Measurements from ENCODE around the gene LRRC57.
A peak's percentile ranks its signal among the peaks of the same experiment; 100 is the strongest.

Gene LRRC57

GRCh38 chr15:42494998-42495360 is 53.6 kb downstream of the LRRC57 start:
- no peak overlapping the region for H2BK15ac ChIP-seq (ENCODE audit: low read length)
- H3K27me3 ChIP-seq (ENCODE audit: control insufficient read depth in 3 of 3, insufficient read depth in 3 of 3, low read depth in 1 of 3, low read length in 3 of 3) = no peaks in the 10 kb centered on the region
- peak overlapping the region; percentile 80 for H3K4me2 ChIP-seq (ENCODE audit: insufficient read depth, low read length, poor library complexity, severe bottlenecking)
- peak overlapping the region; percentile 73 to 82 for H3K4me3 ChIP-seq (ENCODE audit: low read length in 2 of 2)
- H3K23ac ChIP-seq (ENCODE audit: low read depth, low read length, poor library complexity) = no peak overlapping the region
- no peak overlapping the region for H3K14ac ChIP-seq (ENCODE audit: low read length)
- H2AFZ ChIP-seq (ENCODE audit: low read length) = peak overlapping the region; percentile 87
- H2AK5ac ChIP-seq (ENCODE audit: low read depth, low read length) = no peak overlapping the region
- no peaks in the 10 kb centered on the region for H3K9me3 ChIP-seq (replicated peaks in 1 of 2; ENCODE audit: control insufficient read depth in 2 of 2, insufficient read depth in 1 of 2, low read depth in 1 of 2, low read length in 2 of 2)
- H4K91ac ChIP-seq (ENCODE audit: low read depth, low read length, poor library complexity) = no peak overlapping the region
- H2BK12ac ChIP-seq (ENCODE audit: low read length) = no peak overlapping the region
- no peak overlapping the region for H4K8ac ChIP-seq (ENCODE audit: low read depth, low read length)
- no peak overlapping the region for H3K27ac ChIP-seq (replicated peaks; ENCODE audit: low read length)
- H3K36me3 ChIP-seq (replicated peaks in 1 of 2; ENCODE audit: control insufficient read depth in 2 of 2, insufficient read depth in 2 of 2, low read length in 2 of 2) = peaks cover 0 to 15% of the 10 kb centered on the region in 2 donors
- H3K79me1 ChIP-seq (ENCODE audit: low read depth, low read length) = no peaks in the 10 kb centered on the region
- no peak overlapping the region for H3K18ac ChIP-seq (ENCODE audit: low read length)
- H3K9ac ChIP-seq (ENCODE audit: low read depth, low read length, poor library complexity) = no peak overlapping the region
- no peak overlapping the region for H2BK5ac ChIP-seq (ENCODE audit: low read length)
- WGBS, 2 donors (ENCODE audit: extremely low coverage in 2 of 2, insufficient read length in 2 of 2, insufficient replicate concordance in 1 of 2) = no CpG with 5 or more reads among the region's 10 CpGs
- H2BK120ac ChIP-seq (ENCODE audit: low read depth, low read length) = no peak overlapping the region
- H3K4ac ChIP-seq (ENCODE audit: low read length) = no peak overlapping the region
- DNase-seq (ENCODE audit: low spot score) = peak; percentile 2
- peaks cover 3 to 5% of the 10 kb centered on the region in 2 donors for H3K4me1 ChIP-seq (ENCODE audit: control insufficient read depth in 2 of 2, insufficient read depth in 1 of 2, low read depth in 1 of 2, low read length in 2 of 2)

DNA sequence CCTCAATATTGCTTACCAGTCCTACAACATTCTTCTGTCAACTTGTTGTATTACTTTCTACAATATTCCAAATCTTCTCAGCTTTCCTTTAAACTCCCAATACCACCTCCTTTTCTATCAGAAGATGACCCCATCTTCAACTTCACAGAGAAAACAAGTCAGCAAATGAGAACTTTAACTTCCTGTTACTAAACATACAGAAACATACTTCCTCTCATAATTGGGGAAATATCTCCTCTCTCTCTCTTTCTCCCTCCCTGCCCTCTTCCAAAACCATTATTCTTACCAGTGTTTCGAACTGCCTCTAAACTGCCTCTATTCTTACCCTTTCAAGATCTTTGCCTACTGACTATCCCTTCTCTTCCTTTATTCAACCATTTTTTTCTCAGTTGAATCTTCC is 54.9 kb downstream of the LRRC57 start:
- no peak overlapping the region for H4K91ac ChIP-seq (ENCODE audit: low read depth, low read length, poor library complexity)
- H2BK5ac ChIP-seq (ENCODE audit: low read length) = no peak overlapping the region
- H3K4ac ChIP-seq (ENCODE audit: low read length) = no peak overlapping the region
- H3K18ac ChIP-seq (ENCODE audit: low read length) = no peak overlapping the region
- no peak overlapping the region for H2BK120ac ChIP-seq (ENCODE audit: low read depth, low read length)
- H2AK5ac ChIP-seq (ENCODE audit: low read depth, low read length) = no peak overlapping the region
- no peak overlapping the region for H3K27ac ChIP-seq (replicated peaks; ENCODE audit: low read length)
- no peak overlapping the region for H2BK12ac ChIP-seq (ENCODE audit: low read length)
- H3K36me3 ChIP-seq (replicated peaks in 1 of 2; ENCODE audit: control insufficient read depth in 2 of 2, insufficient read depth in 2 of 2, low read length in 2 of 2) = peaks cover 0 to 5% of the 10 kb centered on the region in 2 donors
- H3K23ac ChIP-seq (ENCODE audit: low read depth, low read length, poor library complexity) = no peak overlapping the region
- H3K9me3 ChIP-seq (replicated peaks in 1 of 2; ENCODE audit: control insufficient read depth in 2 of 2, insufficient read depth in 1 of 2, low read depth in 1 of 2, low read length in 2 of 2) = no peaks in the 10 kb centered on the region
- no peak for DNase-seq (ENCODE audit: low spot score)
- H4K8ac ChIP-seq (ENCODE audit: low read depth, low read length) = no peak overlapping the region
- no peaks in the 10 kb centered on the region for H3K27me3 ChIP-seq (ENCODE audit: control insufficient read depth in 3 of 3, insufficient read depth in 3 of 3, low read depth in 1 of 3, low read length in 3 of 3)
- H2AFZ ChIP-seq (ENCODE audit: low read length) = no peak overlapping the region
- H3K4me3 ChIP-seq (ENCODE audit: low read length in 2 of 2) = no peak overlapping the region
- H3K14ac ChIP-seq (ENCODE audit: low read length) = no peak overlapping the region
- no peak overlapping the region for H2BK15ac ChIP-seq (ENCODE audit: low read length)
- no peak overlapping the region for H3K9ac ChIP-seq (ENCODE audit: low read depth, low read length, poor library complexity)
- no CpG with 5 or more reads among the region's 1 CpG for WGBS, 2 donors (ENCODE audit: extremely low coverage in 2 of 2, insufficient read length in 2 of 2, insufficient replicate concordance in 1 of 2)
- H3K79me1 ChIP-seq (ENCODE audit: low read depth, low read length) = no peaks in the 10 kb centered on the region
- H3K4me1 ChIP-seq (ENCODE audit: control insufficient read depth in 2 of 2, insufficient read depth in 1 of 2, low read depth in 1 of 2, low read length in 2 of 2) = peaks cover 3 to 5% of the 10 kb centered on the region in 2 donors
- H3K4me2 ChIP-seq (ENCODE audit: insufficient read depth, low read length, poor library complexity, severe bottlenecking) = no peak overlapping the region

DNA sequence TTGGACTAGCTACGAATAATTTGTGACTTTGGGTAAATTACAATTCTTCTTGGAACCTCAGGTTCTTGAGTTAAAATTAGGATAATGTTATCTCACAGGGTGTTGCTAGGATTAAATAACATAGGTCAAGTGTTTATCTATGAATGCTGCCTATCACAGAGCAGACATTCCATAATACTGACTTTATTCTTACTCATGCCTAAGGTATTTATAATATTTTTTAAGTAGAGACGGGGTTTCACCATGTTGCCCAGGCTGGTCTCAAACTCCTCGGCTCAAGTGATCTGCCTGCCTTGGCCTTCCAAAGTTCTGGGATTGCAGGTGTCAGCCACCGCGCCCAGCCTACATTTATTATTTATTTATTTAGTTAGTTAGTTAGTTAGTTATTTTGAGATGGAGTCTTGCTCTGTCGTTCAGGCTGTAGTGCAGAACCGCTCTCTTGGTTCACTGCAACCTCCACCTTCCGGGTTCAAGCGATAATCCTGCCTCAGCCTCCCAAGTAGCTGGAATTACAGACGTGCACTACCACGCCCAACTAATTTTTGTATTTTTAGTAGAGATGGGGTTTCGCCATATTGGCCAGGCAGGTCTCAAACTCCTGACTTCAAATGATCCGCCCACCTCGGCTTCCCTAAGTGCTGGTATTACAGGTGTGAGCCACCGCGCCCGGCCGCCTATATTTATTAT is 56.9 kb downstream of the LRRC57 start:
- peak overlapping the region; percentile 96 for H2AFZ ChIP-seq (ENCODE audit: low read length)
- no peak overlapping the region for H3K4ac ChIP-seq (ENCODE audit: low read length)
- H3K27ac ChIP-seq (replicated peaks; ENCODE audit: low read length) = peak overlapping the region; percentile 45
- H3K23ac ChIP-seq (ENCODE audit: low read depth, low read length, poor library complexity) = no peak overlapping the region
- no peak overlapping the region for H2BK12ac ChIP-seq (ENCODE audit: low read length)
- no peak overlapping the region for H2AK5ac ChIP-seq (ENCODE audit: low read depth, low read length)
- no peaks in the 10 kb centered on the region for H3K27me3 ChIP-seq (ENCODE audit: control insufficient read depth in 3 of 3, insufficient read depth in 3 of 3, low read depth in 1 of 3, low read length in 3 of 3)
- H4K91ac ChIP-seq (ENCODE audit: low read depth, low read length, poor library complexity) = no peak overlapping the region
- H3K4me2 ChIP-seq (ENCODE audit: insufficient read depth, low read length, poor library complexity, severe bottlenecking) = peak overlapping the region; percentile 64
- no peak overlapping the region for H3K9ac ChIP-seq (ENCODE audit: low read depth, low read length, poor library complexity)
- H3K14ac ChIP-seq (ENCODE audit: low read length) = no peak overlapping the region
- H2BK5ac ChIP-seq (ENCODE audit: low read length) = no peak overlapping the region
- H2BK15ac ChIP-seq (ENCODE audit: low read length) = no peak overlapping the region
- peaks cover 3 to 5% of the 10 kb centered on the region in 2 donors for H3K4me1 ChIP-seq (ENCODE audit: control insufficient read depth in 2 of 2, insufficient read depth in 1 of 2, low read depth in 1 of 2, low read length in 2 of 2)
- WGBS, 2 donors (ENCODE audit: extremely low coverage in 2 of 2, insufficient read length in 2 of 2, insufficient replicate concordance in 1 of 2) = no CpG with 5 or more reads among the region's 18 CpGs
- H2BK120ac ChIP-seq (ENCODE audit: low read depth, low read length) = no peak overlapping the region
- H4K8ac ChIP-seq (ENCODE audit: low read depth, low read length) = no peak overlapping the region
- H3K79me1 ChIP-seq (ENCODE audit: low read depth, low read length) = peaks cover 2% of the 10 kb centered on the region
- peak overlapping the region in 1 of 2 donors; percentile 82 for H3K4me3 ChIP-seq (ENCODE audit: low read length in 2 of 2)
- no peak for DNase-seq (ENCODE audit: low spot score)
- no peak overlapping the region for H3K18ac ChIP-seq (ENCODE audit: low read length)
- H3K9me3 ChIP-seq (replicated peaks in 1 of 2; ENCODE audit: control insufficient read depth in 2 of 2, insufficient read depth in 1 of 2, low read depth in 1 of 2, low read length in 2 of 2) = no peaks in the 10 kb centered on the region
- no peaks in the 10 kb centered on the region for H3K36me3 ChIP-seq (replicated peaks in 1 of 2; ENCODE audit: control insufficient read depth in 2 of 2, insufficient read depth in 2 of 2, low read length in 2 of 2)

- H3K79me1 ChIP-seq (ENCODE audit: low read depth, low read length) = peaks cover 2% of the 10 kb centered on the region
- WGBS, 2 donors (ENCODE audit: extremely low coverage in 2 of 2, insufficient read length in 2 of 2, insufficient replicate concordance in 1 of 2) = no CpG with 5 or more reads among the region's 51 CpGs
Measured at GRCh38 chr15:42490671-42491538, 57.7 kb downstream of the LRRC57 start, which contains the start of gene ZNF106. Gene ZNF106, minus strand, starts transcription at chr15:42491141. Its CDS starts 18,852 bp downstream, at chr15:42472289.

More at GRCh38 chr15:42490671-42491538, 57.7 kb downstream of the LRRC57 start, which contains the start of gene ZNF106:
- DNase-seq (ENCODE audit: low spot score) = peak; percentile 90
- H3K23ac ChIP-seq (ENCODE audit: low read depth, low read length, poor library complexity) = peak within 1 kb of the TSS; percentile 81
- H3K4me3 ChIP-seq (ENCODE audit: low read length in 2 of 2) = peak within 1 kb of the TSS; percentile 82 to 95
- peaks cover 1 to 5% of the 10 kb centered on the region in 2 donors for H3K4me1 ChIP-seq (ENCODE audit: control insufficient read depth in 2 of 2, insufficient read depth in 1 of 2, low read depth in 1 of 2, low read length in 2 of 2)
- peak within 1 kb of the TSS; percentile 64 for H3K4me2 ChIP-seq (ENCODE audit: insufficient read depth, low read length, poor library complexity, severe bottlenecking)
- no peaks in the 10 kb centered on the region for H3K9me3 ChIP-seq (replicated peaks in 1 of 2; ENCODE audit: control insufficient read depth in 2 of 2, insufficient read depth in 1 of 2, low read depth in 1 of 2, low read length in 2 of 2)
- no peak within 1 kb of the TSS for H2BK120ac ChIP-seq (ENCODE audit: low read depth, low read length)
- H4K91ac ChIP-seq (ENCODE audit: low read depth, low read length, poor library complexity) = no peak within 1 kb of the TSS
- peak within 1 kb of the TSS; percentile 39 for H3K14ac ChIP-seq (ENCODE audit: low read length)
- H2AFZ ChIP-seq (ENCODE audit: low read length) = peak within 1 kb of the TSS; percentile 96
- H2AK5ac ChIP-seq (ENCODE audit: low read depth, low read length) = no peak within 1 kb of the TSS
- H2BK15ac ChIP-seq (ENCODE audit: low read length) = no peak within 1 kb of the TSS
- H4K8ac ChIP-seq (ENCODE audit: low read depth, low read length) = no peak within 1 kb of the TSS
- no peaks in the 10 kb centered on the region for H3K27me3 ChIP-seq (ENCODE audit: control insufficient read depth in 3 of 3, insufficient read depth in 3 of 3, low read depth in 1 of 3, low read length in 3 of 3)
- H3K36me3 ChIP-seq (replicated peaks in 1 of 2; ENCODE audit: control insufficient read depth in 2 of 2, insufficient read depth in 2 of 2, low read length in 2 of 2) = no peaks in the 10 kb centered on the region
- peak within 1 kb of the TSS; percentile 33 for H2BK5ac ChIP-seq (ENCODE audit: low read length)
- H3K27ac ChIP-seq (replicated peaks; ENCODE audit: low read length) = peak within 1 kb of the TSS; percentile 81
- no peak within 1 kb of the TSS for H3K4ac ChIP-seq (ENCODE audit: low read length)
- H2BK12ac ChIP-seq (ENCODE audit: low read length) = no peak within 1 kb of the TSS
- peak within 1 kb of the TSS; percentile 89 for H3K18ac ChIP-seq (ENCODE audit: low read length)
- peak within 1 kb of the TSS; percentile 92 for H3K9ac ChIP-seq (ENCODE audit: low read depth, low read length, poor library complexity)

Measured in neuronal stem cell (in vitro differentiated cells).